ENCODE results near the gene MICAL3.

Gene MICAL3

DNA sequence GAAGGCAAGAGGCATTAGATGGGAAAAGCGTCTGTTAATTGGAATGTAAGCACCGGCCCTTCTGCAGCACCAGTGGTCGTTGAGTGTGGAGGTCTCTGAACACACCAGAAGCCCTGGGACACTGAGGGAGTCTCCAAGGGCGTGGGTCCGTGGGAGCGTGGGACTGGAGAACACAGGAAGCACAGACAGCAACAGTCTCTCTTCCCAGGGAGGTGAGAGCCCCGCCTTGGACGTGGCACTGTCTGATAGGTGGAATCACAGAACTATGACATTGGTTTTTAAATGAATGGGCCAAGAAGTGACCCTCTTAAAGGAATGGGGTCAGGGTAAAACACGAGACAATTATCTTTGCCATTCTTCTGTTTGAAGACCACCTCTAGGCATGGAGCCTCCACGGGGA is 221.9 kb downstream of the MICAL3 start:
- TF ChIP-seq, protein P1, sequence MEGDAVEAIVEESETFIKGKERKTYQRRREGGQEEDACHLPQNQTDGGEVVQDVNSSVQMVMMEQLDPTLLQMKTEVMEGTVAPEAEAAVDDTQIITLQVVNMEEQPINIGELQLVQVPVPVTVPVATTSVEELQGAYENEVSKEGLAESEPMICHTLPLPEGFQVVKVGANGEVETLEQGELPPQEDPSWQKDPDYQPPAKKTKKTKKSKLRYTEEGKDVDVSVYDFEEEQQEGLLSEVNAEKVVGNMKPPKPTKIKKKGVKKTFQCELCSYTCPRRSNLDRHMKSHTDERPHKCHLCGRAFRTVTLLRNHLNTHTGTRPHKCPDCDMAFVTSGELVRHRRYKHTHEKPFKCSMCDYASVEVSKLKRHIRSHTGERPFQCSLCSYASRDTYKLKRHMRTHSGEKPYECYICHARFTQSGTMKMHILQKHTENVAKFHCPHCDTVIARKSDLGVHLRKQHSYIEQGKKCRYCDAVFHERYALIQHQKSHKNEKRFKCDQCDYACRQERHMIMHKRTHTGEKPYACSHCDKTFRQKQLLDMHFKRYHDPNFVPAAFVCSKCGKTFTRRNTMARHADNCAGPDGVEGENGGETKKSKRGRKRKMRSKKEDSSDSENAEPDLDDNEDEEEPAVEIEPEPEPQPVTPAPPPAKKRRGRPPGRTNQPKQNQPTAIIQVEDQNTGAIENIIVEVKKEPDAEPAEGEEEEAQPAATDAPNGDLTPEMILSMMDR (IDR thresholded peaks at IDR 0.05; ENCODE audit: control insufficient read depth, extremely low read depth, insufficient read depth): no peak
- no peak overlapping the region for H3K4me3 ChIP-seq (ENCODE audit: low read depth, low read length)
- DNase-seq (ENCODE audit: low read depth): no peak

DNA sequence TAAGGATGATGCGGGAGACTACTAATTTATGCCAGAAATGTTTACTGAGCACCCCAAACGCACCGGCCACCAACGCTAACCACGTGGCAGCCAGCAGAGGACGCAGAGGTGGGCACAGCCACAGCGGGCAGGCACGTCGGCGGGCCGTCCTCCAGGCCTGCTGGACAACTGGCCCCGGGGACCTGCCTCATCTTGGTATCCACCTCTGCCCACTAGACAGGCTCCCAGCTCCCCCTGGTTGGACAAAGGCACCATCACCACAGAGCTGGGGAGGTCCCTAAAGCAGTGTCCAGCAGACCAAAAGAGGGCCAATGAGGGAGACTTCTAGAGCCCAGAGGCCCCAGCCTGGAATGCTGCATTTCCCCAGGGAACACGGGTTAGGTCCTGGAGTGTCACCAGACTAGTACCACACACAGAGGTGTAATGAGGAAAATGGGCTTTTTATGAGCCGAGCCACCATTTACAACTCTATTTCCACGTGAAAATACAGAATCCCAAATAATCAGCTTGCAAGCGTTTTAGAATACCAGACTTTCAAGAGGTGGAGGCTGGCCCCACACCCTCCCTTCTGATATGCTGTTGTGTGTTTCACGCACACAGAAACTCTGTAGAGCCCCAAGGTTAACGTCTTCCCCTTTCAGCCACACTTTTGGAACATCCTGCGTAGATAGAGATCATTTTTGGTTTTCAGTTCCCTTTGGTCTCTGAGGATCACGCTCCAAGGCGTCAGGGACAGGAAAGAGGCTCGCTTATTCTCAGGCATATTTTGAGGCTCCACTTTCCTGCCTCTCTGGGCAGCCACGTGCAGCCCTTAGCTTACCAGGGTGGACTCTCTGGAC is 226.4 kb downstream of the MICAL3 start:
- no peak overlapping the region for H3K4me3 ChIP-seq (ENCODE audit: low read depth, low read length)
- no peak for DNase-seq (ENCODE audit: low read depth)
- TF ChIP-seq, protein P1 (IDR thresholded peaks at IDR 0.05; ENCODE audit: control insufficient read depth, extremely low read depth, insufficient read depth): no peak

DNA sequence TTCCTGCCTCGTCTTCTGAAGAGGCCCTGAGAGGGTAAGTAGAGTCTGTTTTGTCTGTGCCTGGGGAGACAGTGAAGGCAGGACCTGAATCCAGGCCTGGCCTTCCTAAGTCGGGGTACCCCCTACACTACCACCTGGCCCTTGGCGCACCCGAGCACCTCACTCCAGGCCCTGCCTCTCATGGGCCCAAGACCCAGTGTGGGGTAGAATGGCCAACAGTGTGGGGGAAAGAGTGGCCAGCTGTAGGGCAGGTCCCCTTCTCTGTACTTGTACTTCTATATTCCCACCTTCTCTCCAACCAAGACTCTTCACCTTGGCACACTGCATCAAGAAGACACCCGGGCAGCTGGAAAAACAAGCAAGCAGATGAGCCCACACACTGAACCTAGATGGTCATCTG is 227.7 kb downstream of the MICAL3 start:
- DNase-seq (ENCODE audit: low read depth): no peak
- TF ChIP-seq, protein P1 (IDR thresholded peaks at IDR 0.05; ENCODE audit: control insufficient read depth, extremely low read depth, insufficient read depth): no peak
- H3K4me3 ChIP-seq (ENCODE audit: low read depth, low read length): no peak overlapping the region

DNA sequence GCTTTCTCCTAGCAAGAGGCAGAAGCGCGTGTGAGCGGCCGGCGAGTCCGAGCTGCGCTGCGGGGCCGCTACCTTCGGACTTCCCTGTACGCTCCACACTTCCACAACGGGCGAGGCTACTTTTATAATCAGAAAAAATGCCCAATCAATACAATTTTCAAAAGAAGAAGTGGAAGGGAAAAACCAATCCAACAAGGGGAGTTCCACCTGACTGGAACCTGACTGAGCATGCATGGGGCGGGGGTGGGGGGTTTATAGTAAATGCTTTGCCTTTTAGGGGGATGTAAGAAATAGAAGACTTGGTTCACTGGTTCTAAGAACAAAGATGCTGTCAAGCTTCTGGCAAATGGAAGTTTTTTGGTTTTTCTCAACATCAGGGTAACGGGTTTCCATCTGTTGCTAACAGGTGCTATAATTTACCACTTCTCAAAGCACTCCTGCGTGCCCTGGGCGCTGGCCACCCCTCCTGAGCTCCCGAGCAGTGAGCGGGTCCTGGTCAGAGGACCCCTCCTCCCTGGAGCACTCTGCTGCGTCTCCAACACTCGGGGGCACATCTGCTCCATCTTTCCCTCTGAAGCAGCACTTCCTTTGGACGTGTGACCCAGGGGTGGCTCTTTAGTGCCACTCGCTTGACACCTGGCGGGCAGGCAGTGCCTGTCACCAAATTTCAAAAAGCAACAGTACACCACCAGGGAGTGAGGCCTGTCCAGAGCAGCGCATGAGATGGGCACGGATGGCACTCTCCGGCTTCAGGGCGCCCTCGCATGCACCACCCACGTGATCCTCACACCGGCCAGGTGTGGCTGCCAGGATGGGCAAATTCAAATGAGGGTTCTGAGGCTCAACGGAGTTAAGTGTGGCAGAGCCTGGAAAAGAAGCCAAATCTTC is 228.5 kb downstream of the MICAL3 start:
- H3K4me3 ChIP-seq (ENCODE audit: low read depth, low read length): no peak overlapping the region
- TF ChIP-seq, protein P1 (IDR thresholded peaks at IDR 0.05; ENCODE audit: control insufficient read depth, extremely low read depth, insufficient read depth): no peak

DNA sequence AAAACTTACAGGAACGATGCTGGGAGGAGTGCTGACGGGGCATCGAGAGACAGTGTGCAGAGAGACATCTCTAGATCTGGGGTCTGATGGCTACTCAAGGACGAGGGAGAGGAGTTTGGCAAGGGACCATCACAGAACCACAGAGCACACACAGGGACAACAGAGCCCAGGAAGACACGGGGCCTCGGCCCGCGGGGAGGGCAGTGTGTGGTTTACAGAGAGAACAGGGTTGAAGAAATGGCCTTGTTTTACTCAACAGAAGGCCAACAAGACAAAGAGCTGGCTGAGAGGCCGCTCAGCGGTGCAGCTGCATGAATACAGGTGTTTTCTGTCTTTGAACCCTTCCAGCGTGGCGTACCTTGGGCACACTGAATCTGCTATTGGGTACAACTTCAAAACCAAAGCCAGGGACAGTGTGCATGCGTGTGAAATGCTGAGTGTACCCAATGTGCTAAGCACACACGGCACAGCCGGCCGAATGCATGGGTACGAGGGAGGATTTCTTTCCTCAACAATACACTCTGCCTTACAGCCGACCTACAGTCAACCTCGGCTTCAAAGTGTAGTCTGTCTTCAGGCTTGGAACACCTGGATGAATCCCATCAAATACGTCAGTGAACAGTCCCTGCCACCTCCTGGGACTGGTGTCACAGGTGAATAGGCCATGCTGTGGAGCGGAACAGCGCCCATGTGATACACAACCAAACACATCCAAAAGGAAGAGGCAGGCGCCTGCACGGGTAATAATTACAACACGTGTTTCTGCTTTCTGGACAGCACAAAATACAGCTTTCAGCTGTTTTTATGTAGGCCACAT is 229.4 kb downstream of the MICAL3 start:
- no peak for DNase-seq (ENCODE audit: low read depth)
- no peak overlapping the region for H3K4me3 ChIP-seq (ENCODE audit: low read depth, low read length)
- TF ChIP-seq, protein P1 (IDR thresholded peaks at IDR 0.05; ENCODE audit: control insufficient read depth, extremely low read depth, insufficient read depth): no peak

More for the DNA sequence above, 228.5 kb downstream of the MICAL3 start:
- no peak for DNase-seq (ENCODE audit: low read depth)

DNA sequence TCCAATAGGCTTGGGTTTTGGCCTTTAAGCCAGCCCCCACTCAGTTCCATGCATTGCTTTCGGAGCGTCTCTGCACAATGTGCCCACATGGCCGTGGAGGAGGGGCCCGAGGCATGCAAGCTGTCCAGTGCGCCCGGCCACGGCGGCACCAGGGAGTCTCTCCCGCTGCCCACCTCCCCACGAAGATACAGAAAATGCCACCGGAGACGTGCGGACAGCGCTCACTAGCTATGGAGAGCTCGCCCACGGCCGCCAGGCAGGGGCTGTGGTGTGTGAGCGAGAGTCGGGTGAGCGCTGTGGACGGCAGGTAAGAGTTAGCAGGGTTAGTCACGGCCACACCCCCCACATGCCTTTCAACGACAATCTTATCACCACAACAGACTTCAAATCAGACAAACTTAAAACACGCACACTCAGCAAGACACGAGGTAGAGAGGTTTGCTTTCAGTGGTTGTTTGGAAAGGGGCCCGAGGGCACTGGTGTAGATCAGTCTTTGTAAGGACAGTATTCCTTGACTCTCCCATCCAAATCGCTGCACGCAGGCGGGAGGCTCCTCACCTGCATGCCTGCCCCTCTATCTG is 231.4 kb downstream of the MICAL3 start:
- TF ChIP-seq, protein P1 (IDR thresholded peaks at IDR 0.05; ENCODE audit: control insufficient read depth, extremely low read depth, insufficient read depth): no peak
- no peak overlapping the region for H3K4me3 ChIP-seq (ENCODE audit: low read depth, low read length)
- no peak for DNase-seq (ENCODE audit: low read depth)
